ENCODE data around the gene CDX2.

DNA sequence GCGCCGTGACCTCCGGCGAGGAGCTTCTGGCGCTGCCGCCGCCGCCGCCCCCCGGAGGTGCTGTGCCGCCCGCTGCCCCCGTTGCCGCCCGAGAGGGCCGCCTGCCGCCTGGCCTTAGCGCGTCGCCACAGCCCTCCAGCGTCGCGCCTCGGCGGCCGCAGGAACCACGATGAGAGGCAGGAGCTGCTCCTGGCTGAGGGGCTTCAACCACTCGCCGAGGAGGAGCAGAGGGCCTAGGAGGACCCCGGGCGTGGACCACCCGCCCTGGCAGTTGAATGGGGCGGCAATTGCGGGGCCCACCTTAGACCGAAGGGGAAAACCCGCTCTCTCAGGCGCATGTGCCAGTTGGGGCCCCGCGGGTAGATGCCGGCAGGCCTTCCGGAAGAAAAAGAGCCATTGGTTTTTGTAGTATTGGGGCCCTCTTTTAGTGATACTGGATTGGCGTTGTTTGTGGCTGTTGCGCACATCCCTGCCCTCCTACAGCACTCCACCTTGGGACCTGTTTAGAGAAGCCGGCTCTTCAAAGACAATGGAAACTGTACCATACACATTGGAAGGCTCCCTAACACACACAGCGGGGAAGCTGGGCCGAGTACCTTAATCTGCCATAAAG is 44.5 kb downstream of the CDX2 start:
- TF ChIP-seq, protein P1, sequence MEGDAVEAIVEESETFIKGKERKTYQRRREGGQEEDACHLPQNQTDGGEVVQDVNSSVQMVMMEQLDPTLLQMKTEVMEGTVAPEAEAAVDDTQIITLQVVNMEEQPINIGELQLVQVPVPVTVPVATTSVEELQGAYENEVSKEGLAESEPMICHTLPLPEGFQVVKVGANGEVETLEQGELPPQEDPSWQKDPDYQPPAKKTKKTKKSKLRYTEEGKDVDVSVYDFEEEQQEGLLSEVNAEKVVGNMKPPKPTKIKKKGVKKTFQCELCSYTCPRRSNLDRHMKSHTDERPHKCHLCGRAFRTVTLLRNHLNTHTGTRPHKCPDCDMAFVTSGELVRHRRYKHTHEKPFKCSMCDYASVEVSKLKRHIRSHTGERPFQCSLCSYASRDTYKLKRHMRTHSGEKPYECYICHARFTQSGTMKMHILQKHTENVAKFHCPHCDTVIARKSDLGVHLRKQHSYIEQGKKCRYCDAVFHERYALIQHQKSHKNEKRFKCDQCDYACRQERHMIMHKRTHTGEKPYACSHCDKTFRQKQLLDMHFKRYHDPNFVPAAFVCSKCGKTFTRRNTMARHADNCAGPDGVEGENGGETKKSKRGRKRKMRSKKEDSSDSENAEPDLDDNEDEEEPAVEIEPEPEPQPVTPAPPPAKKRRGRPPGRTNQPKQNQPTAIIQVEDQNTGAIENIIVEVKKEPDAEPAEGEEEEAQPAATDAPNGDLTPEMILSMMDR (IDR thresholded peaks at IDR 0.05): no peak
- TF ChIP-seq POLR2A (IDR thresholded peaks at IDR 0.05) (no peak), POLR2AphosphoS5 (IDR thresholded peaks at IDR 0.05) (no peak)
